GM12878 (cell line): ENCODE results near the gene KERA. TPM values are rescaled to one million over a fixed set of nuclear protein-coding genes. Genes with fewer than 3 reads are reported as not detected.

Experiments used
- ATAC-seq: fragments of 200-7000 bp; cut with Tn5 transposase; 3 replicates; pipeline ENCODE4 v1.9.1; 2020; ENCODE audit warnings: mild to moderate bottlenecking, moderate library complexity
- BruUV-seq: library from RNA; stranded (reverse); fragments of 400-500 nt; replicated peaks from 2 replicates; lab custom pipeline; 2021; lab: Mats Ljungman, UMichigan
- CTCF ChIA-PET: fragments of 300-600 bp; sonication (Branson Sonifier 250); formaldehyde crosslinking; extraction: SDS; loops from one replicate; lab custom pipeline; 2021; ENCODE audit warnings: inconsistent platforms; lab: Yijun Ruan, JAX
- POLR2A ChIA-PET: fragments of 350-600 bp; formaldehyde crosslinking; extraction: SDS; loops from one replicate; lab custom pipeline; 2021; ENCODE audit warnings: inconsistent platforms; lab: Charles Lee
- RAD21 ChIA-PET: fragments of 300-600 bp; sonication (Branson Sonifier 250); formaldehyde crosslinking; loops from one replicate; lab custom pipeline; 2023; ENCODE audit warnings: antibody characterized with exemption; ENCODE audit not compliant: unreplicated experiment; lab: Charles Lee
- SMC1A ChIA-PET: fragments of 300-600 bp; sonication (Branson Sonifier 250); formaldehyde crosslinking; loops from one replicate; lab custom pipeline; 2023; ENCODE audit not compliant: unreplicated experiment, uncharacterized antibody; lab: Charles Lee
- DNase-seq: peaks from one replicate; pipeline ENCODE4 v3.0.0-alpha.2; 2011; ENCODE audit warnings: low read depth, low spot score
- FAIRE-seq: peaks from 3 replicates; lab custom pipeline; 2011; peaks lifted over from hg19 to GRCh38; lab: Jason Lieb, UNC
- H2AFZ ChIP-seq: 2 replicates; pipeline ENCODE4 v1.6.0; 2011; ENCODE audit warnings: low read depth, low read length, control low read depth; ENCODE audit not compliant: control insufficient read depth
- H3K27ac ChIP-seq: 2 replicates; pipeline ENCODE4 v1.5.1; 2011; ENCODE audit warnings: control low read depth; ENCODE audit not compliant: control insufficient read depth, insufficient read depth
- H3K27me3 ChIP-seq, 2 experiments: replicated peaks in 1 of 2; 2 replicates each; pipeline versions ENCODE4 v1.6.0 to v1.6.1; 2011; ENCODE audit warnings: low read length in 1 of 2; ENCODE audit not compliant: control insufficient read depth in 2 of 2, insufficient read depth in 2 of 2
- H3K36me3 ChIP-seq, 2 experiments: 2 replicates each; pipeline ENCODE4 v1.5.1; 2011; ENCODE audit warnings: low read length in 1 of 2; ENCODE audit not compliant: control insufficient read depth in 2 of 2, insufficient read depth in 2 of 2
- H3K4me1 ChIP-seq: 2 replicates; pipeline ENCODE4 v1.6.1; 2011; ENCODE audit warnings: mild to moderate bottlenecking, low read length, moderate library complexity, mixed read lengths; ENCODE audit not compliant: control insufficient read depth, insufficient read depth
- H3K4me2 ChIP-seq: 2 replicates; pipeline ENCODE4 v1.6.0; 2011; ENCODE audit warnings: control low read depth; ENCODE audit not compliant: control insufficient read depth, insufficient read depth
- H3K4me3 ChIP-seq: fragments of 200-600 bp; sonication (generic); 2 replicates; pipeline ENCODE4 v1.5.1; 2016
- H3K79me2 ChIP-seq: 2 replicates; pipeline ENCODE4 v1.6.0; 2011; ENCODE audit warnings: low read length; ENCODE audit not compliant: control insufficient read depth, insufficient read depth
- H3K9ac ChIP-seq: 2 replicates; pipeline ENCODE4 v1.8.0; 2011; ENCODE audit warnings: low read length, control low read depth, mixed read lengths; ENCODE audit not compliant: control insufficient read depth, insufficient read depth
- H3K9me3 ChIP-seq: replicated peaks from 3 replicates; pipeline ENCODE4 v1.5.1; 2011; ENCODE audit warnings: mild to moderate bottlenecking, low read length; ENCODE audit not compliant: control insufficient read depth, insufficient read depth
- H4K20me1 ChIP-seq: 2 replicates; pipeline ENCODE4 v1.6.0; 2011; ENCODE audit not compliant: control insufficient read depth, insufficient read depth
- BACH1 ChIP-seq: fragments of 450-650 bp; IDR thresholded peaks from 2 replicates; pipeline ENCODE4 v1.6.1; 2017; ENCODE audit warnings: mild to moderate bottlenecking, borderline replicate concordance
- BHLHE40 ChIP-seq, 2 experiments: fragments of 450-650 bp in 1 of 2; IDR thresholded peaks; 2 replicates each; pipeline ENCODE4 v1.6.1; 2011 to 2017; ENCODE audit warnings: low read depth in 2 of 2, borderline replicate concordance in 1 of 2, improper control_type of control experiment in 1 of 2, low read length in 1 of 2, mild to moderate bottlenecking in 1 of 2
- BMI1 ChIP-seq: fragments of 450-650 bp; IDR thresholded peaks from 2 replicates; pipeline ENCODE4 v1.6.1; 2016; ENCODE audit warnings: mild to moderate bottlenecking, moderate library complexity, borderline replicate concordance
- CREB1 ChIP-seq: IDR thresholded peaks from 2 replicates; pipeline ENCODE4 v1.6.1; 2012; ENCODE audit warnings: low read depth, mild to moderate bottlenecking, inconsistent platforms
- DPF2 ChIP-seq: fragments of 450-650 bp; IDR thresholded peaks from 2 replicates; pipeline ENCODE4 v1.6.1; 2017; ENCODE audit warnings: mild to moderate bottlenecking
- EED ChIP-seq: sonication (generic); IDR thresholded peaks from 2 replicates; pipeline ENCODE4 v1.6.1; 2016; ENCODE audit warnings: antibody characterized with exemption, low read depth
- JUNB ChIP-seq: IDR thresholded peaks from 2 replicates; pipeline ENCODE4 v1.6.1; 2016; ENCODE audit warnings: antibody characterized with exemption, mild to moderate bottlenecking
- KAT2A ChIP-seq: conservative IDR thresholded peaks from 2 replicates; pipeline ENCODE4 v1.6.1; 2011; ENCODE audit warnings: low read depth, low read length; ENCODE audit not compliant: control insufficient read depth
- KDM1A ChIP-seq: fragments of 200-600 bp; sonication (generic); IDR thresholded peaks from 2 replicates; pipeline ENCODE4 v1.6.1; 2016; ENCODE audit warnings: borderline replicate concordance
- MLLT1 ChIP-seq: fragments of 450-650 bp; IDR thresholded peaks from 2 replicates; pipeline ENCODE4 v1.6.1; 2016; ENCODE audit warnings: mild to moderate bottlenecking
- MYB ChIP-seq: fragments of 150-350 bp; IDR thresholded peaks from 2 replicates; pipeline ENCODE4 v1.6.1; 2014; ENCODE audit warnings: mild to moderate bottlenecking, low read depth, low read length, borderline replicate concordance
- SREBF1 ChIP-seq: IDR thresholded peaks from 2 replicates; pipeline ENCODE4 v1.6.1; 2012; ENCODE audit warnings: mild to moderate bottlenecking, low read length
- SUZ12 ChIP-seq: fragments of 200-600 bp; sonication (generic); IDR thresholded peaks from one replicate; pipeline ENCODE4 v1.6.1; 2018; ENCODE audit warnings: antibody characterized with exemption, mild to moderate bottlenecking; ENCODE audit not compliant: unreplicated experiment
- YBX1 ChIP-seq: fragments of 450-650 bp; IDR thresholded peaks from 2 replicates; pipeline ENCODE4 v1.6.1; 2016; ENCODE audit warnings: antibody characterized with exemption
- ZBED1 ChIP-seq: IDR thresholded peaks from 2 replicates; pipeline ENCODE4 v1.6.1; 2016; ENCODE audit warnings: borderline replicate concordance
- WGBS: methylation state at CpG from one replicate; pipeline ENCODE4 v1.1.6; 2016; ENCODE audit warnings: low lambda C conversion rate; ENCODE audit not compliant: insufficient replicate concordance, insufficient coverage; ENCODE audit errors: missing lambda C conversion rate; 5-methylcytosine and 5-hydroxymethylcytosine counted together
- in situ Hi-C: fragments of 300-500 bp; cut with MboI; formaldehyde crosslinking; loops from 9 replicates; pipeline ENCODE4 v1.14.3; 2018; ENCODE audit warnings: mixed read lengths
- intact Hi-C: fragments of 100-400 bp; cut with micrococcal nuclease; formaldehyde crosslinking; loops from one replicate; pipeline ENCODE4 v1.14.2; 2022; ENCODE audit not compliant: unreplicated experiment
- polyA plus RNA-seq, 11 experiments: library from polyadenylated mRNA; depleted of rRNA in 4 of 11; unstranded in 6 of 11; stranded (reverse) in 5 of 11; fragments of >200 nt; fragmentation: Nextera tagmentation in 4 of 11; fragmentation: Illumina TruSeq in 1 of 11; extraction: Ambion mirVana in 4 of 11; extraction: Trizol in 1 of 11; gene quantifications; 1 replicate in 1 of 11; 2 replicates in 10 of 11; pipeline versions ENCODE4 v1.2.1 to v1.2.3, GENCODE V29; 2011 to 2016; ENCODE audit warnings: inconsistent platforms in 2 of 11, missing spikeins in 2 of 11, low read depth in 1 of 11
- total RNA-seq, 4 experiments: library from RNA; depleted of rRNA in 3 of 4; stranded (reverse); fragments of >200 nt in 3 of 4; fragmentation: Illumina TruSeq in 1 of 4; extraction: Trizol in 1 of 4; gene quantifications; 2 replicates each; pipeline versions ENCODE4 v1.2.1 to v1.2.3, GENCODE V29; 2013 to 2021
- TF ChIP-seq, protein P1 (sequence below): IDR thresholded peaks from 2 replicates; pipeline ENCODE4 v1.6.1; 2012; ENCODE audit warnings: low read depth, low read length, improper control_type of control experiment
- TF ChIP-seq, protein P2 (sequence below): fragments of 450-650 bp; IDR thresholded peaks from 2 replicates; pipeline ENCODE4 v1.6.1; 2014; ENCODE audit warnings: mild to moderate bottlenecking
- TF ChIP-seq, protein P3 (sequence below), 3 experiments: IDR thresholded peaks in 2 of 3; conservative IDR thresholded peaks in 1 of 3; 2 replicates each; pipeline ENCODE4 v1.5.1; 2011; ENCODE audit warnings: low read depth in 3 of 3, low read length in 3 of 3, mild to moderate bottlenecking in 3 of 3, control low read depth in 2 of 3, moderate library complexity in 2 of 3, inconsistent platforms in 1 of 3, mixed read lengths in 1 of 3; ENCODE audit not compliant: control insufficient read depth in 2 of 3, insufficient read depth in 1 of 3; ENCODE audit errors: extremely low read depth in 1 of 3

Gene KERA
- total and polyA plus RNA-seq, 10 of the 15 experiments (the other 5 are each of a cell fraction or from before 2014, with no cell fraction given): not detected

- TF ChIP-seq SREBF1 (no peak), KDM1A (no peak), BMI1 (no peak), EED (no peak)
Observed at GRCh38 chr12:91094032-91094662, 36.3 kb upstream of the KERA start (continued).

- no peak for DNase-seq
- no TSS peak for BruUV-seq
- Histone ChIP-seq H3K27me3 (no peaks in the 10 kb centered on the region), H3K4me2 (no peak overlapping the region), H2AFZ (no peak overlapping the region), H3K4me1 (no peaks in the 10 kb centered on the region), H3K79me2 (no peaks in the 10 kb centered on the region), H3K9ac (no peak overlapping the region), H3K4me3 (no peak overlapping the region), H3K36me3 (no peaks in the 10 kb centered on the region), H3K27ac (no peak overlapping the region), H4K20me1 (no peaks in the 10 kb centered on the region), H3K9me3 (no peaks in the 10 kb centered on the region)
- ChIA-PET CTCF (interaction anchor here (1.7 kb wide), 1 partner anchor 16 kb away, joined by 7 read pairs; no protein-coding TSS in a partner anchor), RAD21 (no interaction called here), SMC1A (no interaction called here), POLR2A (no interaction called here)
- 50% methylated on average over 4 of the region's 4 CpGs for WGBS
- no peak for ATAC-seq
- intact Hi-C loops: no loop called here
- in situ Hi-C loops: no loop called here
- no peak for FAIRE-seq
- TF ChIP-seq DPF2 (no peak), MLLT1 (no peak), CREB1 (no peak), YBX1 (no peak), SUZ12 (no peak), JUNB (no peak), MYB (no peak), BACH1 (no peak), KAT2A (no peak), ZBED1 (no peak), BHLHE40 (IDR thresholded peaks at IDR 0.05; ENCODE audit: borderline replicate concordance in 1 of 2, low read depth in 2 of 2, low read length in 1 of 2) (no peak)
- TF ChIP-seq, protein P1, sequence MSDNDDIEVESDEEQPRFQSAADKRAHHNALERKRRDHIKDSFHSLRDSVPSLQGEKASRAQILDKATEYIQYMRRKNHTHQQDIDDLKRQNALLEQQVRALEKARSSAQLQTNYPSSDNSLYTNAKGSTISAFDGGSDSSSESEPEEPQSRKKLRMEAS: no peak
- TF ChIP-seq, protein P2, sequence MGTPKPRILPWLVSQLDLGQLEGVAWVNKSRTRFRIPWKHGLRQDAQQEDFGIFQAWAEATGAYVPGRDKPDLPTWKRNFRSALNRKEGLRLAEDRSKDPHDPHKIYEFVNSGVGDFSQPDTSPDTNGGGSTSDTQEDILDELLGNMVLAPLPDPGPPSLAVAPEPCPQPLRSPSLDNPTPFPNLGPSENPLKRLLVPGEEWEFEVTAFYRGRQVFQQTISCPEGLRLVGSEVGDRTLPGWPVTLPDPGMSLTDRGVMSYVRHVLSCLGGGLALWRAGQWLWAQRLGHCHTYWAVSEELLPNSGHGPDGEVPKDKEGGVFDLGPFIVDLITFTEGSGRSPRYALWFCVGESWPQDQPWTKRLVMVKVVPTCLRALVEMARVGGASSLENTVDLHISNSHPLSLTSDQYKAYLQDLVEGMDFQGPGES: no peak
- TF ChIP-seq, protein P3, sequence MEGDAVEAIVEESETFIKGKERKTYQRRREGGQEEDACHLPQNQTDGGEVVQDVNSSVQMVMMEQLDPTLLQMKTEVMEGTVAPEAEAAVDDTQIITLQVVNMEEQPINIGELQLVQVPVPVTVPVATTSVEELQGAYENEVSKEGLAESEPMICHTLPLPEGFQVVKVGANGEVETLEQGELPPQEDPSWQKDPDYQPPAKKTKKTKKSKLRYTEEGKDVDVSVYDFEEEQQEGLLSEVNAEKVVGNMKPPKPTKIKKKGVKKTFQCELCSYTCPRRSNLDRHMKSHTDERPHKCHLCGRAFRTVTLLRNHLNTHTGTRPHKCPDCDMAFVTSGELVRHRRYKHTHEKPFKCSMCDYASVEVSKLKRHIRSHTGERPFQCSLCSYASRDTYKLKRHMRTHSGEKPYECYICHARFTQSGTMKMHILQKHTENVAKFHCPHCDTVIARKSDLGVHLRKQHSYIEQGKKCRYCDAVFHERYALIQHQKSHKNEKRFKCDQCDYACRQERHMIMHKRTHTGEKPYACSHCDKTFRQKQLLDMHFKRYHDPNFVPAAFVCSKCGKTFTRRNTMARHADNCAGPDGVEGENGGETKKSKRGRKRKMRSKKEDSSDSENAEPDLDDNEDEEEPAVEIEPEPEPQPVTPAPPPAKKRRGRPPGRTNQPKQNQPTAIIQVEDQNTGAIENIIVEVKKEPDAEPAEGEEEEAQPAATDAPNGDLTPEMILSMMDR (IDR thresholded peaks at IDR 0.05 in 2 of 3, conservative IDR thresholded peaks at IDR 0.05 in 1 of 3; ENCODE audit: control insufficient read depth in 2 of 3, extremely low read depth in 1 of 3, insufficient read depth in 1 of 3, low read depth in 3 of 3, low read length in 3 of 3): no peak
Observed at GRCh38 chr12:91093341-91093740, 35.5 kb upstream of the KERA start.
